Measurements from ENCODE around the gene RNF121. TPM values are rescaled to one million over a fixed set of nuclear protein-coding genes. Genes with fewer than 3 reads are reported as not detected.

Gene RNF121
- total and polyA plus RNA-seq, 2 of the 13 experiments (the other 11 are each of a cell fraction or from before 2014, with no cell fraction given), result 28.6 to 44.3 TPM

DNA sequence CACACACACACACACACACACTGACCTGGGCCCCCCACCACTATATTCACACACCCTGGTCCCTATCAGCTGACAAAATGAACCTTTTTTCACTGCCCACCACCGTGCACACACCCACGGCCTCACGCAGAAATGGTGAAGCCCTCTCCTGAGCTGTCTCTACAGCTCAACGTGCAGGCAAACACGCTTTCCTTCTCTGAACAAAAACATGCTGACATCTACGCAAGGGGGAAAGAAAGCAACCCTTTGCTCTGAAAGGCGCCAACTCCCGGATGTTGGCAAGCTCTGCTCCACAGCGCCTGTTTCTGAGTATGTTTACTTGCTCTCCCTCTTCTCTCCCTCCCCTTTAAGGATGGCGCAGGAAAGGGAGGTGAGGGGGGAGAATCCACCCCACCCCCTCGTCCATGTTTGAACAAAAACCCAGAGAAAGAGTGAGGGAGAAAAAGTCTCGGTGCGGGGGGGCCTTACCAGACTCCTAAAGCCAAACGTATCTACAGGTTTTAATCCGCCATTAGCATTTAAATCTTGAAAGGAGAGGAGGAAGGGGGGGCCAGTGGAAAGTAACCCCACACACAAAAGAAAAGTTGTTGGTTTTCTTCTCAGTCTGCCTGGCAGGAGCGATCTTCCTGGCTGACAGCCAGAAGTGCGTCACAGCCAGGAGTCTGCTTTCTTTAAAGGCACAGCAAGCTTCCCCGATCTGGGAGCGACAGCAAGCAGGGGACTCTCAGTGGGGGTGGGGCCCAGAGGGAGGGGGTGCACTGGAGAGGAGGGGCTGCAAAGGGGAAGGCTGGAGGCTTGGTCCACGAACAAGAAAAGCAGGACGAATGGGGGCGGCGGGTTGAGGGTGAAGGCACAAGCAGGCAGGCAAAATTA lies 111.9 kb downstream of the RNF121 start (continued):
- TF ChIP-seq ZNF724P (CRISPR knock-in tag; IDR thresholded peaks at IDR 0.05; ENCODE audit: borderline replicate concordance) (0 out of 2 replicates have a peak, but pooled peaks have one; percentile 23), RBM22 (optimal IDR thresholded peaks at IDR 0.05; ENCODE audit: low read length) (peak; percentile 37), ZNF639 (CRISPR knock-in tag; conservative IDR thresholded peaks at IDR 0.05) (peak; percentile 30; the same call in 1 of the 2 replicates), U2AF1 (optimal IDR thresholded peaks at IDR 0.05; ENCODE audit: low read depth, low read length) (no peak), ZNF782 (CRISPR knock-in tag; IDR thresholded peaks at IDR 0.05; ENCODE audit: borderline replicate concordance) (no peak), THAP11 (CRISPR knock-in tag; IDR thresholded peaks at IDR 0.05) (peak; percentile 59; the same call in 1 of the 2 replicates), RXRB (CRISPR knock-in tag; IDR thresholded peaks at IDR 0.05; ENCODE audit: borderline replicate concordance) (peak; percentile 63; the same call in 1 of the 2 replicates), ZNF891 (CRISPR knock-in tag; IDR thresholded peaks at IDR 0.05) (no peak), ZNF12 (CRISPR knock-in tag; IDR thresholded peaks at IDR 0.05) (no peak), ZNF318 (CRISPR knock-in tag; IDR thresholded peaks at IDR 0.05) (no peak), CREM (IDR thresholded peaks at IDR 0.05) (peak; percentile 75), CREM (CRISPR knock-in tag; IDR thresholded peaks at IDR 0.05) (no peak), ZNF614 (CRISPR knock-in tag; IDR thresholded peaks at IDR 0.05; ENCODE audit: borderline replicate concordance) (peak; percentile 67; the same call in 1 of the 2 replicates), ARNTL (CRISPR knock-in tag; IDR thresholded peaks at IDR 0.05) (peak; percentile 55), FOXA1 (IDR thresholded peaks at IDR 0.05) (no peak), FOXA1 (CRISPR knock-in tag; IDR thresholded peaks at IDR 0.05) (peak; percentile 75), ZNF430 (CRISPR knock-in tag; IDR thresholded peaks at IDR 0.05) (0 out of 2 replicates have a peak, but pooled peaks have one; percentile 25), HDAC1 (CRISPR knock-in tag; IDR thresholded peaks at IDR 0.05) (peak; percentile 63; the same call in 1 of the 2 replicates), ZNF879 (CRISPR knock-in tag; IDR thresholded peaks at IDR 0.05) (0 out of 2 replicates have a peak, but pooled peaks have one; percentile 33), ATF1 (CRISPR knock-in tag; IDR thresholded peaks at IDR 0.05) (peak; percentile 66; the same call in 1 of the 2 replicates)

Data from HepG2 (cell line).